Lower leg skin (tissue), 3 donors: ENCODE results near the gene CDCP1.

Experiments used
- CTCF ChIP-seq, 3 donors: fragments of 450-650 bp; IDR thresholded peaks; one replicate each; pipeline ENCODE4 v1.5.1; 2016; ENCODE audit warnings: antibody characterized with exemption in 3 of 3, mild to moderate bottlenecking in 3 of 3, moderate library complexity in 2 of 3
- POLR2A ChIP-seq, 2 donors: fragments of 450-650 bp; IDR thresholded peaks; one replicate each; pipeline ENCODE4 v1.6.1; 2016 to 2017; ENCODE audit warnings: antibody characterized with exemption in 2 of 2, mild to moderate bottlenecking in 1 of 2, moderate library complexity in 1 of 2

GRCh38 chr3:45056608-45057301 lies 89.4 kb downstream of the CDCP1 start:
- TF ChIP-seq CTCF (IDR thresholded peaks at IDR 0.05) (no peak), POLR2A (IDR thresholded peaks at IDR 0.05) (no peak)
